ENCODE data around the gene CHL1. TPM values are rescaled to one million over a fixed set of nuclear protein-coding genes. Genes with fewer than 3 reads are reported as not detected.

Gene CHL1
- total RNA-seq, 1 donor from 2014 or later = 1.4 TPM

DNA sequence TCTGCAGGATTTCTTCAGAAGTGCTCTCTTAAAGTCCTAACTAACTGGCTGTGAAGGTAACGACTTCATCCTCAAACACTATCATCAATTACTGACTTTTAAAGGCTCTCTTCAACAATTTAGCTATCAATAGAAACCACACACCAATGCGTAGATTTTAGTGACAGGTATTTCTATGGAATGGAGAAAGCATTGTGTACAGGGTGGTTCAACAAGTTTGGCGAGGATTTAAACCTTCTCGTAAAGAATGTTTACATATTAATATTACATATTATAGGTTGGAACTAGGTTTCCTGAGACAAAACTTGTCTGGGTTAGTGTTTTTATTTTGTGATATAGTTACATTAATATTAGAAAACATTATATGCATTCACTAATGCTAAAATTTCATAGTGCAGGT is 233.6 kb downstream of the CHL1 start:
- Mint-ChIP-seq H3K4me3 (no peak overlapping the region), H3K27me3 (peaks cover 6% of the 10 kb centered on the region), H3K4me1 (ENCODE audit: unreplicated experiment) (no peaks in the 10 kb centered on the region), H3K27ac (no peak overlapping the region), H3K9me3 (peaks cover 5% of the 10 kb centered on the region), H3K36me3 (no peaks in the 10 kb centered on the region)
- DNase-seq (ENCODE audit: extremely low spot score, unreplicated experiment) = no peak
- TF ChIP-seq, protein P1, sequence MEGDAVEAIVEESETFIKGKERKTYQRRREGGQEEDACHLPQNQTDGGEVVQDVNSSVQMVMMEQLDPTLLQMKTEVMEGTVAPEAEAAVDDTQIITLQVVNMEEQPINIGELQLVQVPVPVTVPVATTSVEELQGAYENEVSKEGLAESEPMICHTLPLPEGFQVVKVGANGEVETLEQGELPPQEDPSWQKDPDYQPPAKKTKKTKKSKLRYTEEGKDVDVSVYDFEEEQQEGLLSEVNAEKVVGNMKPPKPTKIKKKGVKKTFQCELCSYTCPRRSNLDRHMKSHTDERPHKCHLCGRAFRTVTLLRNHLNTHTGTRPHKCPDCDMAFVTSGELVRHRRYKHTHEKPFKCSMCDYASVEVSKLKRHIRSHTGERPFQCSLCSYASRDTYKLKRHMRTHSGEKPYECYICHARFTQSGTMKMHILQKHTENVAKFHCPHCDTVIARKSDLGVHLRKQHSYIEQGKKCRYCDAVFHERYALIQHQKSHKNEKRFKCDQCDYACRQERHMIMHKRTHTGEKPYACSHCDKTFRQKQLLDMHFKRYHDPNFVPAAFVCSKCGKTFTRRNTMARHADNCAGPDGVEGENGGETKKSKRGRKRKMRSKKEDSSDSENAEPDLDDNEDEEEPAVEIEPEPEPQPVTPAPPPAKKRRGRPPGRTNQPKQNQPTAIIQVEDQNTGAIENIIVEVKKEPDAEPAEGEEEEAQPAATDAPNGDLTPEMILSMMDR (conservative IDR thresholded peaks at IDR 0.05) = no peak

DNA sequence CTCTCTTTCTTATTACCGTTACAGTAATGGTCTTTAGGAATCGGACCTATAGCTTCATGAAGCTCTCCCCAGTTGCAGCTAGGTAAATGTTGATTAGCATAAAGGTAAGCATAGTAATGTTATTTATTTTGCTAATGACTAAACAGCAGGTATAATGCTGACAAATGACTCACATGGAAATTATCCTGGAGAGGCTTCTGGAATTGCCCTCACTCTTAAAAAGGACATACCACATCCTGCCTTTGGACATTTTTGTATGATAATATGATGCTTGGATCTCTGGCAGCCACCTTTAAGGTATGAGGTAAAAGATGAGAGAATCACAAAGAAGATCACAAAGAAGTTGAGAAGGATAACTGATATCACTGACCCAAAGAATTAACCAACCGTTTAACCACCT is 238.6 kb downstream of the CHL1 start:
- H3K4me1 Mint-ChIP-seq (ENCODE audit: unreplicated experiment) = no peaks in the 10 kb centered on the region
- H3K27me3 Mint-ChIP-seq = peaks cover 14% of the 10 kb centered on the region
- no peak for DNase-seq (ENCODE audit: extremely low spot score, unreplicated experiment)
- no peak overlapping the region for H3K27ac Mint-ChIP-seq
- H3K4me3 Mint-ChIP-seq = no peak overlapping the region
- H3K9me3 Mint-ChIP-seq = peaks cover under 1% of the 10 kb centered on the region
- H3K36me3 Mint-ChIP-seq = no peaks in the 10 kb centered on the region
- TF ChIP-seq, protein P1 (conservative IDR thresholded peaks at IDR 0.05) = no peak

DNA sequence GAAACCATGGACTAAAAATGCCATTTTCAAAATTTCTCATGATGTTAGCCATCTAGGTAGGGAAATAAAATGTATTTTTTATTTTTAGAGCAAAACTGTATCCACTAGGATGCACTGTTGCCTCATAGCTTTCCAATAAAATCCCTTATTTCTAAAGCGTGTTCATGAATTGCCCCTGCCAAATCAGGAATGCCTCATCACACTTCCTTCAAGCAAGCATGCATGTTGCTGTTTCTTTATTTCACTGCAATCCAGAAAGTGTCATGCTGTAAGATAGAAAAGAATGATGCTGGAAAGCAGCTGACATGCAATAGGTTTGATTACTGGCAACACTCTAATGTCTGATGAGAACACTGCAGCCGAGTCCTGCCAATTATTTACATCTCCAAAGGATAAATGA is 239.5 kb downstream of the CHL1 start:
- TF ChIP-seq, protein P1 (conservative IDR thresholded peaks at IDR 0.05) = no peak
- no peak for DNase-seq (ENCODE audit: extremely low spot score, unreplicated experiment)
- Mint-ChIP-seq H3K4me3 (no peak overlapping the region), H3K36me3 (no peaks in the 10 kb centered on the region), H3K4me1 (ENCODE audit: unreplicated experiment) (no peaks in the 10 kb centered on the region), H3K27me3 (peaks cover 14% of the 10 kb centered on the region), H3K9me3 (no peaks in the 10 kb centered on the region), H3K27ac (no peak overlapping the region)

DNA sequence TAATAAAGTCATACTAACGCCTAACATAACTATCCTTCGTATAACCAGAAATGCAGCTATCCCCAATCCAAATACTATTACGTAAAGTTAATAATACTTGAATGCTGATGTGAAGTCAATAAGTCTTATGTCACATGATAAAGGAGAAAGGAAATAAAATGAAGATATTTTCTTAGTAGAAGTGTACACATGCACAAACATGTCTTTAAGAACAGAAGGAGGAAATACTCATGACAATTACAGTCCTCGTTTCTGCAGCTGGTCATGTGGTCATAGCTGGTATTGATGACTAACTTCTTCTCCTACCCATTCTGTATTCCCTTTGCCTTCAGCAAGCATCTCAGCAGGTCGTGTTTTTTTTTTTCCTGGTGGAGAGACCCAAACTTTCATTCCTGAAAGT is 244.3 kb downstream of the CHL1 start:
- DNase-seq (ENCODE audit: extremely low spot score, unreplicated experiment) = no peak
- no peaks in the 10 kb centered on the region for H3K9me3 Mint-ChIP-seq
- peaks cover 4% of the 10 kb centered on the region for H3K36me3 Mint-ChIP-seq
- H3K4me3 Mint-ChIP-seq = no peak overlapping the region
- peaks cover 6% of the 10 kb centered on the region for H3K27me3 Mint-ChIP-seq
- H3K27ac Mint-ChIP-seq = no peak overlapping the region
- H3K4me1 Mint-ChIP-seq (ENCODE audit: unreplicated experiment) = no peaks in the 10 kb centered on the region
- TF ChIP-seq, protein P1 (conservative IDR thresholded peaks at IDR 0.05) = no peak

DNA sequence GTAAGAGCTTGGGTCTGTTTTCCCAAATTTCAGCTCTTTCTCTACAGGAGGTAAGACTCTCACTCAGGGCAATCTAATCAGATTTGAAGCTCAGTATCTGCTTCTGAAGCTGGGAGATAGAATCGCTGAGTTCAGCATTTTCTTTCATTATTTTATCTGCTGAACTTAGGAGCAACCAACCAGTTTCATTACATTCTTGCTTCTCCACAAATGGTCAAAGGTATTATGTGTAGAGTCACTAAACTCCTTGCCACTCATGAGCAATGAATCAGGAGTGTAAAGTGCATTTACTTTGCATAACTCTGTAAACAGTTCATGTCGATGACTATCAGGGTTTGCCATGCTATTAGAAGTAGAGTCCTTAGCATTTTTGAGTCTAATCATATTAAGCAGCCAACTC is 249.4 kb downstream of the CHL1 start:
- Mint-ChIP-seq H3K27ac (no peak overlapping the region), H3K36me3 (peaks cover 4% of the 10 kb centered on the region), H3K9me3 (no peaks in the 10 kb centered on the region), H3K4me1 (ENCODE audit: unreplicated experiment) (no peaks in the 10 kb centered on the region), H3K4me3 (no peak overlapping the region), H3K27me3 (peaks cover 4% of the 10 kb centered on the region)
- TF ChIP-seq, protein P1 (conservative IDR thresholded peaks at IDR 0.05) = no peak
- DNase-seq (ENCODE audit: extremely low spot score, unreplicated experiment) = no peak

DNA sequence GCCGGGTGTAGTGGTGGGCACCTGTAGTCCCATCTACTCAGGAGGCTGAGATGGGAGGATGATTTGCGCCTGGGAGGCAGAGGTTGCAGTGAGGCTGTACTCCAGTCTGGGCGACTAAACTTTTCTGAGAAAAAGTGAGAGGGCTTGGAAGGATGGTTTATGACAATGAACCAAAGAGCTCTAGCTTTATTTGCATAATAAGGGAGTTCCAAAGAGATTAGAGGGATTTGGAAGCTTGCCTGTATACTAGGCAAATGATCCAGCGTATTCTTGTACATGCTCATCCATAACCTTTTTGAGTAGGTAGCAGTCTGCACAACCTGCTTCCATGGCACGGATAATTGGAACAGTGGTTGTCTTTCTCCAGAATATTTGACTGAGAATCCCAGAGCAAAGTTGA is 251.1 kb downstream of the CHL1 start:
- TF ChIP-seq, protein P1 (conservative IDR thresholded peaks at IDR 0.05) = no peak
- Mint-ChIP-seq H3K4me1 (ENCODE audit: unreplicated experiment) (no peaks in the 10 kb centered on the region), H3K4me3 (no peak overlapping the region), H3K27me3 (peaks cover 4% of the 10 kb centered on the region), H3K9me3 (no peaks in the 10 kb centered on the region), H3K36me3 (peaks cover 4% of the 10 kb centered on the region), H3K27ac (no peak overlapping the region)
- no peak for DNase-seq (ENCODE audit: extremely low spot score, unreplicated experiment)
